ENCODE data around the gene OBSCN.

The OBSCN gene

GRCh38 chr1:228413241-228414010 is 205.6 kb downstream of the OBSCN start:
- Histone ChIP-seq H3K4me3 (ENCODE audit: low read depth, low read length) (no peak overlapping the region), H3K36me3 (replicated peaks) (no peaks in the 10 kb centered on the region), H3K27me3 (replicated peaks) (peaks cover 2% of the 10 kb centered on the region), H3K27ac (no peak overlapping the region)
- no peak for DNase-seq
- in situ Hi-C loops (cut with HindIII; ENCODE audit: low pct_ligation_motif_present, low sequenced_read_pairs) = no loop called here
- no peak for TF ChIP-seq CTCF (IDR thresholded peaks at IDR 0.05; ENCODE audit: low read depth, low read length, missing control alignments)

GRCh38 chr1:228414511-228415211 is 206.8 kb downstream of the OBSCN start:
- no peak for TF ChIP-seq CTCF (IDR thresholded peaks at IDR 0.05; ENCODE audit: low read depth, low read length, missing control alignments)
- no peak for DNase-seq
- Histone ChIP-seq H3K27me3 (replicated peaks) (peaks cover 2% of the 10 kb centered on the region), H3K4me3 (ENCODE audit: low read depth, low read length) (no peak overlapping the region), H3K27ac (no peak overlapping the region), H3K36me3 (replicated peaks) (no peaks in the 10 kb centered on the region)
- in situ Hi-C loops (cut with HindIII; ENCODE audit: low pct_ligation_motif_present, low sequenced_read_pairs) = no loop called here

- in situ Hi-C loops (cut with HindIII; ENCODE audit: low pct_ligation_motif_present, low sequenced_read_pairs) = no loop called here
Measured at GRCh38 chr1:228415221-228415620, 207.4 kb downstream of the OBSCN start.

GRCh38 chr1:228415853-228416216 is 208.0 kb downstream of the OBSCN start:
- no peaks in the 10 kb centered on the region for H3K36me3 ChIP-seq (replicated peaks)
- peaks cover 2% of the 10 kb centered on the region for H3K27me3 ChIP-seq (replicated peaks)
- H3K27ac ChIP-seq = no peak overlapping the region
- in situ Hi-C loops (cut with HindIII; ENCODE audit: low pct_ligation_motif_present, low sequenced_read_pairs) = no loop called here
- no peak for DNase-seq
- H3K4me3 ChIP-seq (ENCODE audit: low read depth, low read length) = peak overlapping the region; percentile 33
- TF ChIP-seq CTCF (IDR thresholded peaks at IDR 0.05; ENCODE audit: low read depth, low read length, missing control alignments) = no peak

More at GRCh38 chr1:228415221-228415620, 207.4 kb downstream of the OBSCN start:
- DNase-seq = no peak
- Histone ChIP-seq H3K27me3 (replicated peaks) (peaks cover 2% of the 10 kb centered on the region), H3K36me3 (replicated peaks) (no peaks in the 10 kb centered on the region), H3K27ac (no peak overlapping the region), H3K4me3 (ENCODE audit: low read depth, low read length) (no peak overlapping the region)
- TF ChIP-seq CTCF (IDR thresholded peaks at IDR 0.05; ENCODE audit: low read depth, low read length, missing control alignments) = no peak

- Histone ChIP-seq H3K27ac (no peak within 1 kb of the TSS), H3K27me3 (replicated peaks) (peaks cover 2% of the 10 kb centered on the region), H3K4me3 (ENCODE audit: low read depth, low read length) (peak within 1 kb of the TSS; percentile 33), H3K36me3 (replicated peaks) (no peaks in the 10 kb centered on the region)
- TF ChIP-seq CTCF (IDR thresholded peaks at IDR 0.05; ENCODE audit: low read depth, low read length, missing control alignments) = peak; percentile 61
- in situ Hi-C loops (cut with HindIII; ENCODE audit: low pct_ligation_motif_present, low sequenced_read_pairs) = no loop called here
- DNase-seq = no peak
Measured at GRCh38 chr1:228416217-228416933, 208.5 kb downstream of the OBSCN start, which contains the start of gene TRIM17. Gene TRIM17 (minus strand): TSS chr1:228416861. CDS start chr1:228415072, 1,789 bp downstream.
